GM12878 (cell line): Measurements from ENCODE around the gene SERBP1. TPM values are rescaled to one million over a fixed set of nuclear protein-coding genes. Genes with fewer than 3 reads are reported as not detected.

Experiments
- ATAC-seq: fragments of 200-7000 bp; cut with Tn5 transposase; 3 replicates; pipeline ENCODE4 v1.9.1; 2020; ENCODE audit warnings: mild to moderate bottlenecking, moderate library complexity
- BruUV-seq: library from RNA; stranded (reverse); fragments of 400-500 nt; replicated peaks from 2 replicates; lab custom pipeline; 2021; lab: Mats Ljungman, UMichigan
- CTCF ChIA-PET: fragments of 300-600 bp; sonication (Branson Sonifier 250); formaldehyde crosslinking; extraction: SDS; loops from one replicate; lab custom pipeline; 2021; ENCODE audit warnings: inconsistent platforms; lab: Yijun Ruan, JAX
- POLR2A ChIA-PET: fragments of 350-600 bp; formaldehyde crosslinking; extraction: SDS; loops from one replicate; lab custom pipeline; 2021; ENCODE audit warnings: inconsistent platforms; lab: Charles Lee
- RAD21 ChIA-PET: fragments of 300-600 bp; sonication (Branson Sonifier 250); formaldehyde crosslinking; loops from one replicate; lab custom pipeline; 2023; ENCODE audit warnings: antibody characterized with exemption; ENCODE audit not compliant: unreplicated experiment; lab: Charles Lee
- SMC1A ChIA-PET: fragments of 300-600 bp; sonication (Branson Sonifier 250); formaldehyde crosslinking; loops from one replicate; lab custom pipeline; 2023; ENCODE audit not compliant: unreplicated experiment, uncharacterized antibody; lab: Charles Lee
- DNase-seq: peaks from one replicate; pipeline ENCODE4 v3.0.0-alpha.2; 2011; ENCODE audit warnings: low read depth, low spot score
- FAIRE-seq: peaks from 3 replicates; lab custom pipeline; 2011; peaks lifted over from hg19 to GRCh38; lab: Jason Lieb, UNC
- H2AFZ ChIP-seq: 2 replicates; pipeline ENCODE4 v1.6.0; 2011; ENCODE audit warnings: low read depth, low read length, control low read depth; ENCODE audit not compliant: control insufficient read depth
- H3K27ac ChIP-seq: 2 replicates; pipeline ENCODE4 v1.5.1; 2011; ENCODE audit warnings: control low read depth; ENCODE audit not compliant: control insufficient read depth, insufficient read depth
- H3K27me3 ChIP-seq, 2 experiments: replicated peaks in 1 of 2; 2 replicates each; pipeline versions ENCODE4 v1.6.0 to v1.6.1; 2011; ENCODE audit warnings: low read length in 1 of 2; ENCODE audit not compliant: control insufficient read depth in 2 of 2, insufficient read depth in 2 of 2
- H3K36me3 ChIP-seq, 2 experiments: 2 replicates each; pipeline ENCODE4 v1.5.1; 2011; ENCODE audit warnings: low read length in 1 of 2; ENCODE audit not compliant: control insufficient read depth in 2 of 2, insufficient read depth in 2 of 2
- H3K4me1 ChIP-seq: 2 replicates; pipeline ENCODE4 v1.6.1; 2011; ENCODE audit warnings: mild to moderate bottlenecking, low read length, moderate library complexity, mixed read lengths; ENCODE audit not compliant: control insufficient read depth, insufficient read depth
- H3K4me2 ChIP-seq: 2 replicates; pipeline ENCODE4 v1.6.0; 2011; ENCODE audit warnings: control low read depth; ENCODE audit not compliant: control insufficient read depth, insufficient read depth
- H3K4me3 ChIP-seq: fragments of 200-600 bp; sonication (generic); 2 replicates; pipeline ENCODE4 v1.5.1; 2016
- H3K79me2 ChIP-seq: 2 replicates; pipeline ENCODE4 v1.6.0; 2011; ENCODE audit warnings: low read length; ENCODE audit not compliant: control insufficient read depth, insufficient read depth
- H3K9ac ChIP-seq: 2 replicates; pipeline ENCODE4 v1.8.0; 2011; ENCODE audit warnings: low read length, control low read depth, mixed read lengths; ENCODE audit not compliant: control insufficient read depth, insufficient read depth
- H3K9me3 ChIP-seq: replicated peaks from 3 replicates; pipeline ENCODE4 v1.5.1; 2011; ENCODE audit warnings: mild to moderate bottlenecking, low read length; ENCODE audit not compliant: control insufficient read depth, insufficient read depth
- H4K20me1 ChIP-seq: 2 replicates; pipeline ENCODE4 v1.6.0; 2011; ENCODE audit not compliant: control insufficient read depth, insufficient read depth
- ELK1 ChIP-seq: IDR thresholded peaks from 2 replicates; pipeline ENCODE4 v1.6.1; 2012; ENCODE audit warnings: low read depth, low read length, improper control_type of control experiment
- JUNB ChIP-seq: IDR thresholded peaks from 2 replicates; pipeline ENCODE4 v1.6.1; 2016; ENCODE audit warnings: antibody characterized with exemption, mild to moderate bottlenecking
- MYB ChIP-seq: fragments of 150-350 bp; IDR thresholded peaks from 2 replicates; pipeline ENCODE4 v1.6.1; 2014; ENCODE audit warnings: mild to moderate bottlenecking, low read depth, low read length, borderline replicate concordance
- PRDM15 ChIP-seq: fragments of 450-650 bp; formaldehyde crosslinking; IDR thresholded peaks from 2 replicates; pipeline ENCODE4 v1.4.0; 2020; ENCODE audit warnings: mild to moderate bottlenecking, moderate library complexity
- RAD21 ChIP-seq: IDR thresholded peaks from 2 replicates; pipeline ENCODE4 v1.6.1; 2011; ENCODE audit warnings: mild to moderate bottlenecking, low read depth, low read length, moderate library complexity; ENCODE audit not compliant: insufficient read depth
- ZZZ3 ChIP-seq: IDR thresholded peaks from 2 replicates; pipeline ENCODE4 v1.6.1; 2011; ENCODE audit warnings: low read depth; ENCODE audit not compliant: control insufficient read depth, insufficient read length
- WGBS: methylation state at CpG from one replicate; pipeline ENCODE4 v1.1.6; 2016; ENCODE audit warnings: low lambda C conversion rate; ENCODE audit not compliant: insufficient replicate concordance, insufficient coverage; ENCODE audit errors: missing lambda C conversion rate; 5-methylcytosine and 5-hydroxymethylcytosine counted together
- in situ Hi-C: fragments of 300-500 bp; cut with MboI; formaldehyde crosslinking; loops from 9 replicates; pipeline ENCODE4 v1.14.3; 2018; ENCODE audit warnings: mixed read lengths
- intact Hi-C: fragments of 100-400 bp; cut with micrococcal nuclease; formaldehyde crosslinking; loops from one replicate; pipeline ENCODE4 v1.14.2; 2022; ENCODE audit not compliant: unreplicated experiment
- polyA plus RNA-seq, 11 experiments: library from polyadenylated mRNA; depleted of rRNA in 4 of 11; unstranded in 6 of 11; stranded (reverse) in 5 of 11; fragments of >200 nt; fragmentation: Nextera tagmentation in 4 of 11; fragmentation: Illumina TruSeq in 1 of 11; extraction: Ambion mirVana in 4 of 11; extraction: Trizol in 1 of 11; gene quantifications; 1 replicate in 1 of 11; 2 replicates in 10 of 11; pipeline versions ENCODE4 v1.2.1 to v1.2.3, GENCODE V29; 2011 to 2016; ENCODE audit warnings: inconsistent platforms in 2 of 11, missing spikeins in 2 of 11, low read depth in 1 of 11
- total RNA-seq, 4 experiments: library from RNA; depleted of rRNA in 3 of 4; stranded (reverse); fragments of >200 nt in 3 of 4; fragmentation: Illumina TruSeq in 1 of 4; extraction: Trizol in 1 of 4; gene quantifications; 2 replicates each; pipeline versions ENCODE4 v1.2.1 to v1.2.3, GENCODE V29; 2013 to 2021
- TF ChIP-seq, protein P1 (sequence below): fragments of 450-650 bp; IDR thresholded peaks from 2 replicates; pipeline ENCODE4 v1.6.1; 2017; ENCODE audit warnings: mild to moderate bottlenecking, low read depth, inconsistent platforms; ENCODE audit not compliant: poor library complexity, severe bottlenecking

The SERBP1 gene
- total and polyA plus RNA-seq, 10 of the 15 experiments (the other 5 are each of a cell fraction or from before 2014, with no cell fraction given): 76.7 to 509 (median 384) TPM

DNA sequence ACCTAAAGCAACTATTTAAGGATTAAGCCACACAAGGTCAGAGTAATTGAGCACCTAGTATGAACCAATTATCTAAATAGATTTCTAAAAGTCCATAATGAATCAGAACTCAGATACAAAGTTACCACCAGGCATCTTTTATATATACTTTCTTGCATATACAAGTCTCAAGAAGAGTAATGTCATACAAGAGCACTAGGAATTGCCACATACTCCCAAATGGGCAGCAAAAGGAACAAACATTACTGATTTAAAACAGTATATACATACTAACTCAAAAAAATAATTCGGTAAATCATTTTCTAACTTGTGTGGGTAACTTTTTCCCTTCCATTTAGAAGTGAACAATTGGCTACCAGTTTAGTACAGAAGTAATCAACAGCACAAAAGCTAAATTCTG lies 22.1 kb downstream of the SERBP1 start:
- no peak overlapping the region for H3K4me3 ChIP-seq
- SMC1A ChIA-PET: interaction anchor here (1.0 to 2.1 kb wide), 5 partner anchors 11 to 194 kb away, joined by 3 to 12 read pairs (median 3); no protein-coding TSS in a partner anchor
- in situ Hi-C loops: no loop called here
- DNase-seq: no peak
- H3K36me3 ChIP-seq: peaks cover 2 to 16% of the 10 kb centered on the region in 2 experiments; a peak in 3 of 4 replicates
- intact Hi-C loops: no loop called here
- POLR2A ChIA-PET: interaction anchor here (0.9 kb wide), 1 partner anchor 22 kb away, joined by 3 read pairs; the partner anchor contains the start of gene SERBP1
- BruUV-seq: no TSS peak
- H3K79me2 ChIP-seq: no peaks in the 10 kb centered on the region; the same call in 1 of the 2 replicates
- H4K20me1 ChIP-seq: no peaks in the 10 kb centered on the region
- H2AFZ ChIP-seq: no peak overlapping the region
- 100% methylated on average over 1 of the region's 1 CpG for WGBS
- FAIRE-seq: no peak
- TF ChIP-seq, protein P1, sequence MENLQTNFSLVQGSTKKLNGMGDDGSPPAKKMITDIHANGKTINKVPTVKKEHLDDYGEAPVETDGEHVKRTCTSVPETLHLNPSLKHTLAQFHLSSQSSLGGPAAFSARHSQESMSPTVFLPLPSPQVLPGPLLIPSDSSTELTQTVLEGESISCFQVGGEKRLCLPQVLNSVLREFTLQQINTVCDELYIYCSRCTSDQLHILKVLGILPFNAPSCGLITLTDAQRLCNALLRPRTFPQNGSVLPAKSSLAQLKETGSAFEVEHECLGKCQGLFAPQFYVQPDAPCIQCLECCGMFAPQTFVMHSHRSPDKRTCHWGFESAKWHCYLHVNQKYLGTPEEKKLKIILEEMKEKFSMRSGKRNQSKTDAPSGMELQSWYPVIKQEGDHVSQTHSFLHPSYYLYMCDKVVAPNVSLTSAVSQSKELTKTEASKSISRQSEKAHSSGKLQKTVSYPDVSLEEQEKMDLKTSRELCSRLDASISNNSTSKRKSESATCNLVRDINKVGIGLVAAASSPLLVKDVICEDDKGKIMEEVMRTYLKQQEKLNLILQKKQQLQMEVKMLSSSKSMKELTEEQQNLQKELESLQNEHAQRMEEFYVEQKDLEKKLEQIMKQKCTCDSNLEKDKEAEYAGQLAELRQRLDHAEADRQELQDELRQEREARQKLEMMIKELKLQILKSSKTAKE: no peak
- no peak for TF ChIP-seq RAD21
- H3K4me2 ChIP-seq: no peak overlapping the region
- no peak for ATAC-seq
- H3K27me3 ChIP-seq: no peaks in the 10 kb centered on the region
- no peaks in the 10 kb centered on the region for H3K9me3 ChIP-seq
- RAD21 ChIA-PET: no interaction called here
- CTCF ChIA-PET: interaction anchor here (0.9 to 1.0 kb wide), 3 partner anchors 93 to 196 kb away, joined by 3 read pairs; no protein-coding TSS in a partner anchor
- no peaks in the 10 kb centered on the region for H3K4me1 ChIP-seq
- H3K9ac ChIP-seq: no peak overlapping the region
- H3K27ac ChIP-seq: no peak overlapping the region

GRCh38 chr1:67407498-67407897 lies 22.7 kb downstream of the SERBP1 start:
- FAIRE-seq (no peak), DNase-seq (no peak), ATAC-seq (no peak)
- BruUV-seq: no TSS peak
- no peaks in the 10 kb centered on the region for H3K4me1 ChIP-seq
- RAD21 ChIA-PET: no interaction called here
- CTCF ChIA-PET: interaction anchor here (1.1 kb wide), 1 partner anchor 60 kb away, joined by 3 read pairs; no protein-coding TSS in a partner anchor
- peaks cover 0 to 14% of the 10 kb centered on the region in 2 experiments; a peak in 2 of 4 replicates for H3K36me3 ChIP-seq
- no peaks in the 10 kb centered on the region; the same call in 1 of the 2 replicates for H3K79me2 ChIP-seq
- intact Hi-C loops: no loop called here
- no peak overlapping the region for H3K9ac ChIP-seq
- no peak overlapping the region for H3K4me3 ChIP-seq
- H2AFZ ChIP-seq: no peak overlapping the region
- no peak overlapping the region for H3K4me2 ChIP-seq
- 91% methylated on average over 5 of the region's 5 CpGs for WGBS
- SMC1A ChIA-PET: interaction anchor here (0.8 to 1.1 kb wide), 2 partner anchors 15 to 60 kb away, joined by 3 read pairs; no protein-coding TSS in a partner anchor
- in situ Hi-C loops: no loop called here
- no peaks in the 10 kb centered on the region for H3K27me3 ChIP-seq
- H3K27ac ChIP-seq: no peak overlapping the region
- POLR2A ChIA-PET: no interaction called here
- no peaks in the 10 kb centered on the region for H4K20me1 ChIP-seq
- no peaks in the 10 kb centered on the region for H3K9me3 ChIP-seq
- TF ChIP-seq ELK1 (no peak), JUNB (no peak), MYB (no peak), PRDM15 (CRISPR knock-in tag) (no peak), RAD21 (no peak), ZZZ3 (no peak)
